Cerebellar cortex (tissue), 1 donor: ENCODE results near the gene NR1D2.
"Not testable (repeated sequence)": the region's sequence is repeated elsewhere in the genome, so short reads cannot be mapped to it uniquely, and the experiment has no call there.

Experiments used
- DNase-seq: peaks from one replicate; pipeline ENCODE4 v3.0.0-alpha.2; 2015; ENCODE audit warnings: low spot score

Gene NR1D2

GRCh38 chr3:23944861-23945662, at the start of gene NR1D2:
TSS of gene NR1D2 (plus strand) at chr3:23945286. CDS start at chr3:23945579, 293 bp downstream.
- peak; percentile 79 for DNase-seq

GRCh38 chr3:23900744-23901143, 44.3 kb upstream of the NR1D2 start:
- DNase-seq, result no peak

DNA sequence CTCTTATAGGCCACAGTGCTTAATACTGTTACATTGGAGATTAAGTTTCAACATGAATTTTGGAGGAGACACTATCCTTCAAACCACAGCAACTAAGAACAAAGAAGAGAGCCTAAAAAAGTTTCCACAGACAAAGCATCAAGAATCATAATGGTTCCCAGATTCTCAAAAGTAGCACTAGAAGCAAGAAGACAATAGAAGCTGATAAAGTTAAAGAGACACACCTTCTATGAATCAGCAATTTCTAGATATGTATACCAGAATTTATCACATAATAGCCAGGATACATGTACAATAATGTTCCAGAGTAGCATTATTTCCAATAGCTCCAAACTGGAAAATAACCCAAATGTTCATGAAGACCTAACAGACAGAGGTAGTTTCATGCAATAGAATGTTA, 40.5 kb upstream of the NR1D2 start:
- no peak for DNase-seq

GRCh38 chr3:23909341-23909740, 35.7 kb upstream of the NR1D2 start:
- no peak for DNase-seq

GRCh38 chr3:23911397-23911796, 33.7 kb upstream of the NR1D2 start:
- no peak for DNase-seq

DNA sequence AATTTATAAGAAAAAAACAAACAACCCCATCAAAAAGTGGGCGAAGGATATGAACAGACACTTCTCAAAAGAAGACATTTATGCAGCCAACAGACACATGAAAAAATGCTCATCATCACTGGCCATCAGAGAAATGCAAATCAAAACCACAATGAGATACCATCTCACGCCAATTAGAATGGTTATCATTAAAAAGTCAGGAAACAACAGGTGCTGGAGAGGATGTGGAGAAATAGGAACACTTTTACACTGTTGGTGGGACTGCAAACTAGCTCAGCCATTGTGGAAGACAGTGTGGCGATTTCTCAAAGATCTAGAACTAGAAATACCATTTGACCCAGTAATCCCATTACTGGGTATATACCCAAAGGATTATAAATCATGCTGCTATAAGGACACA, 32.8 kb upstream of the NR1D2 start:
- DNase-seq, result not testable (repeated sequence)

DNA sequence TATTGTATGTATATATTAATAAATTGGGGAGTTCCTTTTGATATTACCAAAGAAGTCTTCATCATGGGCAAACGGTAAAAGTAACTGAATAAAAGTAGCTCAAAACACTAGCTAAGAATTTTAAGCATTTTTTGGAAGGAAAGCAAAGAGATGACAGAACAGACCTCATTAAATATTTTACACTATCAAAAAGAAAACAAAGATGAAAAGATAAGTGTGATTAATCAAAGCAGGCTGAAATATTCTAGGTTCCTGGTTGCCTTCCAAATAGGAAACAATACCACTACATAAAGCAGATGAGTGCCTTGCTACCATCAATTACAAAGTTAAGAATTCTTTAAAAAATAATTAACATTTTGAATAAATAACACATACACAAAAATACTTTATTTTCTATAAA, 31.9 kb upstream of the NR1D2 start:
- DNase-seq, result no peak

DNA sequence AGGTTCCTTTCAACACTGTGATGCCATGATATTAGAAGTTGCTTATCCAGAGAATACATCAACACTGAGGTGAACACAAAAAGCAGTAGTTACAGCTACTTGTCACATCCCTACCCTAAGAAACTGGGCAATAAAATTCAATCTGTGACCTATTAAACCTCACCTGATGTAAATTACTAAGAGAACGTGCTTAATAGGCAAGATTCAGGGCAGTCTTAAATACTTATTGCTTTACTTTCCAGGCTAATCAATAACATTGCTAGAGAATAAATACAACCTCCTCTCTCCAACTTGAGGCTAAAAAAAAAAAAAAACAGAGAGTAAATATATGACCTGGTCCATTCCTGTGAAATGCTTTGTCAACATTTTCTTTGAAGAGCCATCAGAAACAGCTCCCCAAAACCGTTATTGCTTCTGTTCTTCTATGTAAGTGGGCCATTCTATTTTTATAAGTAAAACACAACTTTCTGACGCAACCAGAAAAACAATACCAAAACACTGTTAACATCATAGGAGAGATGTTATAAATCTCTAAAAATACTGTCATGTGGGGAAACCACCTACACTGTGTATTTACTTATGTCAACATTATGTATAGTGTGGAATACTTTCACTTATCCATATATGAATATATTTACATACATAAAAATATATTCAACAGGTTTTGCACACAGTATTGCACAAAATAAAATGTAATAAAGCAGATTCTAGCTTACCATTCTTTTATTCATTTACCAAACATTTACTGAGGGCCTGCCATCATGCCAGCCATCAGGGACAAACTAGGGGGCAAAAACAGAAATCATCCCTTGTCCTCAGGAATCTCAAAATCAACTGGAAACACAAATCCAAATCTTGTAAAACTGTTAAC, 31.0 kb upstream of the NR1D2 start:
- no peak for DNase-seq

DNA sequence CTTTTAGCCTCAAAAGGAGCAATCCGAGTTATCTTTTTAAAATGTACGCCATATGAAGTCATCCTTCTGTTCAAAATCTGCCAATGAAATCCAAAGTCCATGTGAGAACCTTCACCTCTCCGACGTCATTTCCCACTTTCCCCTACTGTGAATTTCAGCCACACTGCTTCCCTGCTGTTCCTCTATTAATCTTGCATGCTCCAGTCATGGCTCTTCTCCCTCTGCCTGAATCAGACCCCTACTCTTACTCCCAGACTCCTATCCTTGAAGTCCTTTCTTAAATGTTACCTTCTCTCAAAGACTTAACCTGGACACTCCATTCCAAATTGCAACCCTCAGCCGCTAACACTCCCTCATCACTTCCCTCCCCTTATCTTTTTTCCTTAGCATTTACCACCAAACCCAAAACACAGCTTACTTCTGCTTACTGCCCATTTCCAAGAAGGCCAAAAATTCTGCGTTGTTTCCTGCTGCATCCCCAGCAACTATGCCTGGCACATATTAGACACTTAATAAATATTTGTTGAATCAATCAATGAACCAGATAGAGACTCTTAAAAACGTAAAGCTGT, 29.5 kb upstream of the NR1D2 start:
- peak; percentile 77 for DNase-seq

- DNase-seq, result no peak
Measured at GRCh38 chr3:23916152-23916885, 28.8 kb upstream of the NR1D2 start.

GRCh38 chr3:23916886-23917678, 28.0 kb upstream of the NR1D2 start, which contains the start of the genes NKIRAS1 and RPL15:
TSS of gene NKIRAS1 (minus strand) at chr3:23916990. CDS start at chr3:23910904, 6,086 bp downstream.
TSS of gene RPL15 (plus strand) at chr3:23917132. CDS start at chr3:23917860, 728 bp downstream.
- DNase-seq, result peak; percentile 98

GRCh38 chr3:23917679-23918303, 27.3 kb upstream of the NR1D2 start:
- not testable (repeated sequence) for DNase-seq

GRCh38 chr3:23918331-23918730, 26.8 kb upstream of the NR1D2 start:
- not testable (repeated sequence) for DNase-seq

GRCh38 chr3:23919628-23920027, 25.5 kb upstream of the NR1D2 start:
- no peak for DNase-seq

- DNase-seq, result peak; percentile 25
Measured at GRCh38 chr3:23920151-23920655, 24.9 kb upstream of the NR1D2 start.

DNA sequence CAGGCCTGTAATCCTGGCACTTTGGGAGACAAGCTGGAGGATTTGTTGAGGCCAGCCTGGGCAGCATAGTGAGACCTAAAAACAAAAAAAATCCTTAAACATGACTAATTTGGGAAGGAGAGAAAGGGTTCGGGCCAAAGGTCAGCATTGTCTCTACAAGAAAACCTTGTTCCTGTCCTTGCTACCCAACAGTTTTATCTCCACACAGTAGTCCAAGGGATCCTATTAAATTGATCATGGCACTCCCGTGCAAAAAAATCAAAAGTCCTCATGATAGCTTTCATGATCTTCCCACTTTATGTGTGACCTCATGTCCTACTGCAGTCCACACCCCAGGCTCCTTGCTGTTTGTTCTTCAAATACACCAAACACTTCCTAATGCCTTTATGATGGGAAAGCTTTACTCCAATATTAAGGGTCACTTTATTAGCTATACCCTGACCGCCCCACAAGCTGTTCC, 24.0 kb upstream of the NR1D2 start:
- DNase-seq, result peak; percentile 34

- DNase-seq, result no peak
Measured at GRCh38 chr3:23923786-23924185, 21.3 kb upstream of the NR1D2 start.

DNA sequence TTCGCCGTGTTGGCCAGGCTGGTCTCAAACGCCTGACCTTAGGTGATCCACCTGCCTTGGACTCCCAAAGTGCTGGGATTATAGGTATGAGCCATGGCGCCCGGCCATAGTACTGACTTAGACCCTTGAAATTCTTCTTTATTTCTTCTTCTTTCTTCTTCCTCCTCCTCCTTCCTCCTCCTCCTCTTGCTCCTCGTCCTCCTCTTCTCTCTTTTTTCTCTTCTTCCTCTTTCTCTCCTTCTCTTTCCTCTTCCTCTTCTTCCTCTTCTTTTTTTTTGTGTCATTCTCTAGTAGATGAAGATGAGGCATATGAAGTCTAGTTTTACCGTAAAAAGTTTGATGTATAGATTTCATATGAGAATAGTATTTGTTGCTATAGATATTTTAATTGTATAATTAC, 18.8 kb upstream of the NR1D2 start:
- no peak for DNase-seq

DNA sequence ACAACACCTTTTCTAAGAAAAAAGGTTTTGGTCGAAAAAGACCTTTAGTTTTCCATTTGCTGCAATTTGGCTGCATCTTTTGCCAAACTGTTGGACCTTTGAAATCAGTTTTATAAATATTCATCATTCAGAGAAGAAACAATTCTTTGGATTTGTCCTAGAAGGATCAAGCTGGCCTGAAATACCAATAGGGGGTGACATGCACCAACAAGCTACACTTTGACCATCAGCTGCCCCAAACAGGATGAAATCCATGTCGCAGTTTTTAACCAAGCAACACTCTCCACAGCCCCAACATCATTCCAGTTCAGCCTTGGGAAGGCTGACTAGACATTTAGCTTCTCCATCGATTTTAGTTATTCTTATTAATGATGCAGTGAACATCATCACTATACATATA, 18.4 kb upstream of the NR1D2 start:
- peak; percentile 45 for DNase-seq

DNA sequence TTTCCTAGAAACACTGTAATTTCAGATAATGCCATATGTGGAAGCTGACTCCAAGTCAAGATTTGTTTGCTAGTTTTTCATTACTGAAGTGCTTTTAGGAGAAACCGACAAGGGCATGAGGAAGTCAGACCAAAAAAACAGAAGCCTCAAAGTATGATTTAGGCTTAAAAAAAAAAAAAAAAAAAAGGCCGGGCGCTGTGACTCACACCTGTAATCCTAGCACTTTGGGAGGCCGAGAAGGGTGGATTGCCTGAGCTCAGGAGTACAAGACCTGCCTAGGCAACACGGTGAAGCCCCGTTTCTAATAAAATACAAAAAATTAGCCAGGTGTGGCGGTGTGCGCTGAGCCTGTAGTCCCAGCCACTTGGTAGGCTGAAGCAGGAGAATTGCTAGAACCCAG, 16.6 kb upstream of the NR1D2 start:
- DNase-seq, result no peak
